Activated CD4-positive, alpha-beta memory T cell treated with anti-CD3 and anti-CD28 coated beads for 36 hours (primary cell): ENCODE measurements around the gene NSA2. TPM values are rescaled to one million over a fixed set of nuclear protein-coding genes. Genes with fewer than 3 reads are reported as not detected.
"Not testable (repeated sequence)": the region's sequence is repeated elsewhere in the genome, so short reads cannot be mapped to it uniquely, and the experiment has no call there.

ENCODE experiments used
- CTCF ChIA-PET: fragments of 350-600 bp; sonication (Branson Sonifier 250); formaldehyde crosslinking; loops from one replicate; lab custom pipeline; 2021; ENCODE audit warnings: antibody characterized with exemption, inconsistent platforms; lab: Charles Lee
- POLR2A ChIA-PET: fragments of 350-600 bp; sonication (Branson Sonifier 250); formaldehyde crosslinking; loops from one replicate; lab custom pipeline; 2021; ENCODE audit warnings: antibody characterized with exemption; lab: Charles Lee
- DNase-seq: peaks from one replicate; pipeline ENCODE4 v3.0.0-alpha.2; 2020
- H3K27ac Mint-ChIP-seq: one replicate; pipeline ENCODE4 v1.8.0; 2021; ENCODE audit warnings: mixed read lengths
- H3K27me3 Mint-ChIP-seq: one replicate; pipeline ENCODE4 v1.8.0; 2021; ENCODE audit warnings: mixed read lengths
- H3K36me3 Mint-ChIP-seq: one replicate; pipeline ENCODE4 v1.8.0; 2021; ENCODE audit warnings: mixed read lengths
- H3K4me1 Mint-ChIP-seq: one replicate; pipeline ENCODE4 v1.8.0; 2021; ENCODE audit warnings: low read depth, mixed read lengths
- H3K4me3 Mint-ChIP-seq: one replicate; pipeline ENCODE4 v1.8.0; 2021; ENCODE audit warnings: mild to moderate bottlenecking, mixed read lengths
- H3K9me3 Mint-ChIP-seq: one replicate; pipeline ENCODE4 v1.8.0; 2021; ENCODE audit warnings: mixed read lengths
- intact Hi-C: fragments of 100-400 bp; cut with micrococcal nuclease; formaldehyde crosslinking; loops from one replicate; pipeline ENCODE4 v1.15.1; 2023
- total RNA-seq, 2 experiments: library from RNA; stranded (reverse); gene quantifications; one replicate each; pipeline ENCODE4 v1.2.3, GENCODE V29; 2021

The NSA2 gene
- 10 to 100 TPM; 96.1 to 98.0 TPM for total RNA-seq

DNA sequence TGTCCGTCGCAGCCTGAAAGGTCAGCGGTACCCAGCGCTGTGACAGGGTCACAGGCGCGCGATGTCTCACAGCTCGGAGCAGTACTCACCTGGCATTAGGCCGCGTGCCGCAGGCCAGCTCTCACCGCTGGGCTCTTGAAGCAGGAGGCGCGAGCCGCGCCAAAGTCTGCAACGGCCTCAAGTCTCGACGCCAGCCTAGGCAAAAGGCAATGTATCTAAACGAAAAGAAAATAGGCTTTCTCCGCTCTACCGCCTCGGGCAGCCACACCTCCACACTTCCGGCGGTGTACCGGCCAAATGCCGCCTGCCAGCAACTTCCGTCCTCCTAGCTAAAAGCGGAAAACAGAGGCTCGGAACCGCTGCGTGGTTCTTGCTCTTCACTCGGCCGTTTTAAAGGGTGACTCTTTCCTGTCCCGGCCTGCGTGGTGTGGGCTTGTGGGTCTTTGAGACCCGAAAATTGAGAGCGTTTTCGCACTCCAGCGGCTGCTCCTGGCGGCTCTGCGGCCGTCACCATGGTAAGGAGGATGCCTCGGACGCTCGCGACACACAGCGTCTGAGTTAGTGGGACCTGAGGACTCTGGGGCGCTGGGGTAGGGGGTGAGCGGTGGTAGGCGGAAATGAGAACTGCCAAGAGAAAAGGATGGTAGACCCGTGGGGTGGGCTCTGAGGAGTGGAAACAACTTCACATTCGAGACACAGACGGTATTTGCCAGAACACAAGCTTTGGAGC lies at the start of gene NSA2, which contains the start of gene GFM2:
Gene NSA2 (plus strand): TSS at position 401 of the 730 bp plus-strand sequence. CDS start 112 bp downstream, at position 513.
Gene GFM2 (minus strand): TSS at position 269 of the 730 bp plus-strand sequence. CDS start 3,375 bp downstream, outside the sequence.
- peak within 1 kb of the TSS; percentile 97 for H3K27ac Mint-ChIP-seq
- CTCF ChIA-PET = interaction anchor here (0.6 to 1.9 kb wide), 8 partner anchors 9 to 813 kb away, joined by 3 to 7 read pairs (median 4); no protein-coding TSS in a partner anchor

DNA sequence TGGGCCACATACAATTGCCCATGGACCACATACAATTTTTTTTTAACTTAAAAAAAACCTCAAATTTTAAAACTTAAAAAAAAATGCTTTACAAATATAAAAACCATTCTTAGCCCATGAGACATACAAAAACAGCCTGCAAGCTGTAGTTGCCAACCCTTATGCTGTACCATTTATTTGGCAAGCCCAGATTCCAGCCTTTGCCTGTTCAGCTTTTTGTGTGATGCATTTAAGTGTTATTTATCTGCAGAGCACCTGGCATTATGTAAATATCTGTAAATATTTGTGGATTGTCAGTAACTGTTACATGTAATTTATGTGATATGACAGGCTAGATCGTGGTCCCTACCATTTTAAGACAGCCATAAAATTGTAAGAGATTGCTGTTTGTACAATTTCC lies 49.5 kb upstream of the NSA2 start:
- Mint-ChIP-seq H3K36me3 (peaks cover 37% of the 10 kb centered on the region), H3K4me3 (no peak overlapping the region), H3K27ac (no peak overlapping the region), H3K9me3 (no peaks in the 10 kb centered on the region), H3K4me1 (peaks cover 5% of the 10 kb centered on the region), H3K27me3 (no peaks in the 10 kb centered on the region)
- ChIA-PET CTCF (interaction anchor here (0.7 kb wide), 1 partner anchor 49 kb away, joined by 3 read pairs; the partner anchor contains the start of genes GFM2 and NSA2), POLR2A (no interaction called here)
- no peak for DNase-seq
- intact Hi-C loops = no loop called here

More for the DNA sequence above, at the start of gene NSA2, which contains the start of gene GFM2:
- intact Hi-C loops = loop anchor here (1.0 to 10.0 kb wide), 8 partner anchors 82 to 1205 kb away; partner anchors contain the start of genes CERT1, FAM169A, HEXB and HMGCR
- Mint-ChIP-seq H3K4me3 (peak within 1 kb of the TSS; percentile 100), H3K36me3 (peaks cover 21% of the 10 kb centered on the region), H3K27me3 (no peaks in the 10 kb centered on the region), H3K9me3 (no peaks in the 10 kb centered on the region), H3K4me1 (peaks cover 36% of the 10 kb centered on the region)
- POLR2A ChIA-PET = interaction anchor here (0.7 to 0.9 kb wide), 2 partner anchors 39 to 100 kb away, joined by 3 read pairs; no protein-coding TSS in a partner anchor
- peak; percentile 96 for DNase-seq

DNA sequence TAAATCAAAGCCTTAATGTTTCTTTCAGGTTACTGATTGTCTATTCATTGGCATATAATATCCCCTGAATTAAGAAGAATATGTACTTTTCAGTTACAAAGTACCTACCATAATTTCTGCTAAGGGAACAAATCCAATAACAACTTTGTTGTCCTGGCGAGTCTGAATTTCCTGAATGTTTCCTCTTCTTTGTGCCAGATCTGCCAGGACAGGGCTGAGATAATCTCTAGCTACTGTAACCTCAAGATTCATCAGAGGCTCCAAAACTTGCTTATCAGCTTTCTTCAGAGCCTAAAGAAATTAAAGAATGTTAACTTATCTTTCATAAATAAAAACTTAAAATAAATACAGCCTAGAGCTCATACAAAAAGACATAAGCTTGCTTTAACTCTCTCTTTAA lies 44.8 kb upstream of the NSA2 start:
- Mint-ChIP-seq H3K27ac (no peak overlapping the region), H3K4me3 (no peak overlapping the region)
- CTCF ChIA-PET = no interaction called here

DNA sequence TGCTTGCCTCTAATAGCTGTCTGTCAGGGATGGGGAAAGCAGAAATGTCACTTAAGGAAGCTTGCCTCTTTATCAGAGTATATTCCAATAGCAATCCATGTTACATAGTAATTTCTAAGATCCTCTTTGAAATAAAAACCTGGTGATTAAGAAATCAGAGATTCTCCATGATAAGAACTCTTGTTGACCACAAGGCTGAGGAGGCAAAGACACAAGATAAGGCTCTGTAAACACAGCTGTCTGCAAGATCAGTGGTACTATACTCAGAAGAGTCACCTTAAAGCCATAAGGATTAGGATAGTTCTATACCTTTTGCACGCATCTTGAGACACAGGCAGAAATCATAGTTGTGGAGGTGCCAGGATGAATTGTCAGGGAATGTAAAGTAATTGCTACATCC lies 41.7 kb upstream of the NSA2 start:
- CTCF ChIA-PET = no interaction called here
- no peaks in the 10 kb centered on the region for H3K27me3 Mint-ChIP-seq
- H3K36me3 Mint-ChIP-seq = peaks cover 32% of the 10 kb centered on the region
- H3K4me3 Mint-ChIP-seq = no peak overlapping the region
- POLR2A ChIA-PET = no interaction called here
- no peak overlapping the region for H3K27ac Mint-ChIP-seq
- intact Hi-C loops = no loop called here
- no peaks in the 10 kb centered on the region for H3K4me1 Mint-ChIP-seq
- no peak for DNase-seq
- H3K9me3 Mint-ChIP-seq = no peaks in the 10 kb centered on the region

More for the DNA sequence above, 44.8 kb upstream of the NSA2 start:
- H3K27me3 Mint-ChIP-seq = no peaks in the 10 kb centered on the region
- DNase-seq = no peak
- H3K4me1 Mint-ChIP-seq = no peaks in the 10 kb centered on the region
- intact Hi-C loops = no loop called here
- peaks cover 44% of the 10 kb centered on the region for H3K36me3 Mint-ChIP-seq
- H3K9me3 Mint-ChIP-seq = no peaks in the 10 kb centered on the region
- POLR2A ChIA-PET = no interaction called here

DNA sequence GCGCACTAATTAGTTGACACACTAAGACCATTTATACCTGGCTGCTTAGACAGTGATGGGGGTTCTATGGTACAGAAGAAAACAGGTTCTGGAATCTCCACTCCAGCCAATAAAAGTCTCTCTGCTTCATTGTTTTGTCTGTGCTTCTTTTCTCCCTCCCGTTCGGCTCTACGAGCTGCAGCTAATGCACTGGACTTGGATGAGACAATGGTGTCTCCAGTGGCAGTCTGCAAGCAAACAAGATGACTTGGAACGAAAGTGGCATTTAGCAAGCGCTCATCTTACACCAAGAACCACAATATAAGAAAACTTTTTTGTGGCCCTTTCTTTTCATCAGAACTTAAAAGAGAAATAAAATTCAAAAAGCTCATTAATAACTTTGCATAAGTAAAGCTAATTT lies 30.3 kb upstream of the NSA2 start:
- H3K36me3 Mint-ChIP-seq = peaks cover 22% of the 10 kb centered on the region
- CTCF ChIA-PET = no interaction called here
- H3K27me3 Mint-ChIP-seq = no peaks in the 10 kb centered on the region
- DNase-seq = no peak
- no peak overlapping the region for H3K27ac Mint-ChIP-seq
- H3K4me1 Mint-ChIP-seq = no peaks in the 10 kb centered on the region
- no peaks in the 10 kb centered on the region for H3K9me3 Mint-ChIP-seq
- H3K4me3 Mint-ChIP-seq = no peak overlapping the region
- POLR2A ChIA-PET = no interaction called here
- intact Hi-C loops = no loop called here

DNA sequence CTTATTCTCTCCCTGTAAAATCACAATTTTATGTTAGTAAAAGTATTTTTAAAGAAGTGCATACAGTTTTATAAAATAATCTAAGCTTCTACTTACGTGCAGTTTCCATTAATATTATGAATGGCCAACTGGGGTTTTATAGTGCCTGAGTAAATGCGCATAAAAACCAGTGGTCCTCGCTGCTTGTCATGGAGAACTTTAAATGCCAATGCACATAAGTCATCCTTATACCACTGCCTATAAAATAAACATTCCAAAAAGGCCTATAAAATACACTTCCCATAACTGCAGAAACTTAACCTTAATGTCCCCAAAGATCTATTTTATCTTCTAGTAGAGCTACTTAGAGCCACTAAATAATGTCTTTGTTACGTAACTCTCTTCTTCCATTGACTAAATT lies 28.6 kb upstream of the NSA2 start:
- Mint-ChIP-seq H3K27ac (no peak overlapping the region), H3K9me3 (no peaks in the 10 kb centered on the region), H3K4me3 (no peak overlapping the region), H3K27me3 (no peaks in the 10 kb centered on the region), H3K36me3 (peaks cover 26% of the 10 kb centered on the region), H3K4me1 (no peaks in the 10 kb centered on the region)
- DNase-seq = no peak
- ChIA-PET CTCF (interaction anchor here (0.5 kb wide), 1 partner anchor 1350 kb away, joined by 3 read pairs; no protein-coding TSS in a partner anchor), POLR2A (no interaction called here)
- intact Hi-C loops = no loop called here

DNA sequence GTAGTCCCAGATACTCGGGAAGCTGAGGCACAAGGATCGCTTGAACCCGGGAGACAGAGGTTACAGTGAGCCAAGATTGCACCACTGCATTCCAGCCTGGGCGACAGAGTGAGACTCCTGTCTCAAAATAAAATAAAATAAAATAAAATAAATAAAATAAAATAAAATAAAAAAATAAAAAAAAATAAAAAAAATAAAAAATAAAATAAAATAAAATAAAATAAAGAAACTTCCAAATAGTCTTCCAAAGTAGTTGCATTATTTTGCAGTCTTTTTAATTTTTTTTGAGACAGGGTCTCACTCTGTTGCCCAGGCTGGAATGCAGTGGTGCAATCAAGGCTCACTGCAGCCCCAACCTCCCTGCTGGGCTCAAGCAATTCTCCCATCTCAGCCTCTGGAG lies 18.3 kb upstream of the NSA2 start:
- intact Hi-C loops, H3K27ac Mint-ChIP-seq, CTCF ChIA-PET, DNase-seq, H3K9me3 Mint-ChIP-seq, H3K27me3 Mint-ChIP-seq, H3K4me3 Mint-ChIP-seq, H3K4me1 Mint-ChIP-seq: not testable (repeated sequence)
- POLR2A ChIA-PET = interaction anchor here (0.6 kb wide), 1 partner anchor 1846 kb away, joined by 4 read pairs; no protein-coding TSS in a partner anchor
- H3K36me3 Mint-ChIP-seq = peaks cover 38% of the 10 kb centered on the region

DNA sequence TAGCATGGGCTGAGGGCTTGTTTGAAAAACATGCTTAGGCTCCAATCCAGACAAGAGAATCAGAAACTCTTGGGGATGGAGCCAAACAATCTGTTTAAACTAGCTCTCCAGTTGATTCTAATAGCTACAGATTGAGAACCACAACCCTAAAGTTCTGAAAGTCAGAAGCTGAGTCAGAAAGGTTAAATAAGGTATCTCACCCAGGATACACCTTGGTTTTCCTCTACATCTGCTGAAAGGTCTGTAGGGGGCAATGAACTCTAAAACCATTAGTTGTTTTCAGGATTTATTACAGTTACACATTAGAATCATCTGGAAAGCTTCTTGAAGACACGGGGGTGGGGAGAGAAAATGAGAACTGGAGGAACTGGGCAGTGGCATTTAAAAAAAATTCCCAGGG lies 5.8 kb upstream of the NSA2 start:
- H3K4me3 Mint-ChIP-seq = no peak overlapping the region
- intact Hi-C loops = loop anchor here (10.0 kb wide), 3 partner anchors 504 to 954 kb away; partner anchors contain the start of gene POC5
- ChIA-PET POLR2A (no interaction called here), CTCF (no interaction called here)
- H3K27me3 Mint-ChIP-seq = no peaks in the 10 kb centered on the region
- H3K27ac Mint-ChIP-seq = no peak overlapping the region
- peaks cover 5% of the 10 kb centered on the region for H3K9me3 Mint-ChIP-seq
- DNase-seq = no peak
- H3K4me1 Mint-ChIP-seq = peaks cover 38% of the 10 kb centered on the region
- H3K36me3 Mint-ChIP-seq = peaks cover 31% of the 10 kb centered on the region

DNA sequence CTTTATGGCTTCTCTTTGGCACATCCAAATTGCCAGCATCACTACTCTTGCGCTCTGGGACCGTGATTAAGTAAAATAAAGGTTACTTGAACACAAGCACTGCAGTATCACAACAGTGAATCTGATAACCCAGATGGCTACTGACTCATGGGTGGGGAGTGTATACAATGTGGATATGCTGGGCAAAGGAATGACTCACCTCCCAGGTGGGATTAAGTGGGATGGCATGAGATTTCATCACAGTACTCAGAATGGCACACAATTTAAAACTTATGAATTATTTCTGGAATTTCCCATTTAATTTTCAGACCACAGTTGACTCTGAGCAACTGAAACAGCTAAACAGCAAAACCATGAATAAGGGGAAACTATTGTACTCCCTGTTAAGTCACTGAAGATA lies 4.5 kb upstream of the NSA2 start:
- DNase-seq = peak; percentile 43
- Mint-ChIP-seq H3K27ac (peak overlapping the region; percentile 30), H3K4me3 (no peak overlapping the region), H3K9me3 (no peaks in the 10 kb centered on the region), H3K27me3 (no peaks in the 10 kb centered on the region), H3K36me3 (peaks cover 27% of the 10 kb centered on the region), H3K4me1 (peaks cover 39% of the 10 kb centered on the region)
- ChIA-PET CTCF (interaction anchor here (1.3 kb wide), 1 partner anchor 163 kb away, joined by 3 read pairs; no protein-coding TSS in a partner anchor), POLR2A (no interaction called here)
- intact Hi-C loops = loop anchor here (2.0 to 10.0 kb wide), 4 partner anchors 184 to 952 kb away; partner anchors contain the start of gene POC5

DNA sequence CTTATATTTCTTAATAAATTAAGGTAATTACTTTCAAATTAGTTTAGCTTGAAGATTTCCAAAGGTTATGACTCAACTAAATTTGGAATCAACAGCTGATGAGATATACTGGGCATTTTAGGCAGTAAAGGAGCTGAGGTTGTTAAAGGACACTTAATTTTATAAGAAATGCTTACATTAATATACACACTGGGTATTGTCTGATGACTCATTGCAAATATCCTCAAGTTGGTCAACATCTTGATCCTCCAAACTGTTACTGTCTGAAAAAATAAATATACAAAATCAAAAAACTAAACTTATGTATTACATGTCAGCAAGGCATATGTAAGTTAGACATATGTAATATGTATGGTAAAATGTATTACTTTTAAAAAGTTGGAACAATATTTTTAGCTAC lies 3.5 kb upstream of the NSA2 start:
- intact Hi-C loops = loop anchor here (2.0 to 10.0 kb wide), 4 partner anchors 185 to 951 kb away; partner anchors contain the start of gene POC5
- ChIA-PET POLR2A (no interaction called here), CTCF (interaction anchor here (0.5 to 1.3 kb wide), 3 partner anchors 37 to 1074 kb away, joined by 3 read pairs; no protein-coding TSS in a partner anchor)
- Mint-ChIP-seq H3K4me3 (no peak overlapping the region), H3K27ac (no peak overlapping the region), H3K4me1 (peaks cover 45% of the 10 kb centered on the region), H3K27me3 (no peaks in the 10 kb centered on the region), H3K9me3 (no peaks in the 10 kb centered on the region), H3K36me3 (peaks cover 23% of the 10 kb centered on the region)
- DNase-seq = no peak

DNA sequence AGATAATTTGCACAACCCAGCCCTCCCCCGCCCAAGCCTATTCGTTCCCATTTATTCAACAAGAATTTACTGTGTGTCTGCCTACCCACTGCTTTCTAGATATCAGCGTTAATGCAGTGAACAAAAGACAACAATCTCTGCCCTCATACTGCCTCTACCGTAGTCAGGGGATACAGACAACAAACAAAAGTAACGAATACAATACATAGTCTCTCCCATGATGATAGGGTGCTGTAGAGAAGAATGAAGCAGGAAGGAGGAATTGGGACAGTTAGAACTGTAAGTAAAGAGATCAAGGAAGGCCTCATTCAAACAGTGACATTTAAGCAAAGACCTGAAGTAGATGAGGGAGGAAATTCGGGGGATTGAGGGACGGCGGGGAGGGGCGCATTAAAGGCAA lies 1.8 kb upstream of the NSA2 start:
- POLR2A ChIA-PET = no interaction called here
- Mint-ChIP-seq H3K27ac (no peak overlapping the region), H3K4me3 (peak overlapping the region; percentile 100)

DNA sequence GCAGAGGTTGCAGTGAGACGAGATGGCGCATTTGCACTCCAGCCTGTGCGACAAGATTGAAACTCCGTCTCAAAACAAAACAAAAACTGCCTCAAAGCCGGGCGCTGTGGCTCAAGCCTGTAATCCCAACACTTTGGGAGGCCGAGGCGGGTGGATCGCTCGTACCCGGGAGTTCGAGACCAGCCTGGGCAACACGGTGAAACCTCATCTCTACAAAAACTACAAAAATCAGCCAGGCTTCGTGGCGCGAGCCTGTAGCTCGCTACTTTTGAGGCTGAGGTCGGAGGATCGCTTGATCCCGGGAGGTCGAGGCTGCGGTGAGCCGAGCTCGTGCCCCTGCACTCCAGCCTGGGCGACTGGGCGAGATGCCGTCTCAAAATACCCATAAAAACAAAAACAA lies 1.1 kb upstream of the NSA2 start:
- ChIA-PET POLR2A (no interaction called here), CTCF (interaction anchor here (1.3 to 1.9 kb wide), 4 partner anchors 8 to 153 kb away, joined by 4 to 7 read pairs (median 6); no protein-coding TSS in a partner anchor)
- intact Hi-C loops = loop anchor here (2.0 to 10.0 kb wide), 7 partner anchors 81 to 1204 kb away; partner anchors contain the start of genes CERT1, FAM169A, HEXB and POC5
- no peak overlapping the region for H3K27ac Mint-ChIP-seq
- peaks cover 46% of the 10 kb centered on the region for H3K4me1 Mint-ChIP-seq
- no peaks in the 10 kb centered on the region for H3K9me3 Mint-ChIP-seq
- peak overlapping the region; percentile 100 for H3K4me3 Mint-ChIP-seq
- no peaks in the 10 kb centered on the region for H3K27me3 Mint-ChIP-seq
- H3K36me3 Mint-ChIP-seq = peaks cover 24% of the 10 kb centered on the region
- DNase-seq = no peak

More for the DNA sequence above, 1.8 kb upstream of the NSA2 start:
- intact Hi-C loops = loop anchor here (5.0 to 10.0 kb wide), 5 partner anchors 102 to 1203 kb away; partner anchors contain the start of genes FAM169A and POC5
- Mint-ChIP-seq H3K9me3 (no peaks in the 10 kb centered on the region), H3K4me1 (peaks cover 46% of the 10 kb centered on the region), H3K27me3 (no peaks in the 10 kb centered on the region), H3K36me3 (peaks cover 23% of the 10 kb centered on the region)
- no peak for DNase-seq
- CTCF ChIA-PET = no interaction called here
